Tibial artery (tissue), 4 donors: ENCODE results near the gene SCN5A.

Experiments
- DNase-seq, 2 donors: peaks; one replicate each; pipeline ENCODE4 v3.0.0-alpha.2; 2019
- H3K27ac ChIP-seq, 2 donors: fragments of 200-600 bp; sonication (generic) in 1 of 2; 1 replicate in 1 of 2; 2 replicates in 1 of 2; pipeline ENCODE4 v1.5.1; 2018 to 2019; ENCODE audit warnings: mild to moderate bottlenecking in 1 of 2
- H3K27me3 ChIP-seq, 2 donors: fragments of 200-600 bp; sonication (generic) in 1 of 2; one replicate each; pipeline versions ENCODE4 v1.5.1 to v1.6.0; 2016 to 2019
- H3K36me3 ChIP-seq, 3 donors: fragments of 200-600 bp; sonication (generic) in 2 of 3; one replicate each; pipeline ENCODE4 v1.5.1; 2016 to 2019; ENCODE audit warnings: mild to moderate bottlenecking in 2 of 3
- H3K4me1 ChIP-seq, 4 donors: fragments of 200-600 bp; sonication (generic) in 2 of 4; 1 replicate in 3 of 4; 2 replicates in 1 of 4; pipeline ENCODE4 v1.5.1; 2016 to 2019
- H3K4me3 ChIP-seq, 2 donors: fragments of 200-600 bp; sonication (generic) in 1 of 2; 1 replicate in 1 of 2; 2 replicates in 1 of 2; pipeline ENCODE4 v1.5.1; 2018 to 2019; ENCODE audit warnings: mild to moderate bottlenecking in 2 of 2
- H3K9me3 ChIP-seq, 3 donors: fragments of 200-600 bp; sonication (generic) in 1 of 3; one replicate each; pipeline ENCODE4 v1.5.1; 2016 to 2019
- intact Hi-C: fragments of 100-400 bp; cut with DNase I; formaldehyde crosslinking; loops from one replicate; pipeline ENCODE4 v1.15.0; 2023; ENCODE audit warnings: low total_unique reads
- TF ChIP-seq, protein P1 (sequence below), 2 experiments: fragments of 200-600 bp in 1 of 2; fragments of 450-650 bp in 1 of 2; IDR thresholded peaks; one replicate each; pipeline ENCODE4 v1.5.1; 2017 to 2019; ENCODE audit warnings: antibody characterized with exemption in 2 of 2, mild to moderate bottlenecking in 1 of 2, moderate library complexity in 1 of 2

SCN5A gene

DNA sequence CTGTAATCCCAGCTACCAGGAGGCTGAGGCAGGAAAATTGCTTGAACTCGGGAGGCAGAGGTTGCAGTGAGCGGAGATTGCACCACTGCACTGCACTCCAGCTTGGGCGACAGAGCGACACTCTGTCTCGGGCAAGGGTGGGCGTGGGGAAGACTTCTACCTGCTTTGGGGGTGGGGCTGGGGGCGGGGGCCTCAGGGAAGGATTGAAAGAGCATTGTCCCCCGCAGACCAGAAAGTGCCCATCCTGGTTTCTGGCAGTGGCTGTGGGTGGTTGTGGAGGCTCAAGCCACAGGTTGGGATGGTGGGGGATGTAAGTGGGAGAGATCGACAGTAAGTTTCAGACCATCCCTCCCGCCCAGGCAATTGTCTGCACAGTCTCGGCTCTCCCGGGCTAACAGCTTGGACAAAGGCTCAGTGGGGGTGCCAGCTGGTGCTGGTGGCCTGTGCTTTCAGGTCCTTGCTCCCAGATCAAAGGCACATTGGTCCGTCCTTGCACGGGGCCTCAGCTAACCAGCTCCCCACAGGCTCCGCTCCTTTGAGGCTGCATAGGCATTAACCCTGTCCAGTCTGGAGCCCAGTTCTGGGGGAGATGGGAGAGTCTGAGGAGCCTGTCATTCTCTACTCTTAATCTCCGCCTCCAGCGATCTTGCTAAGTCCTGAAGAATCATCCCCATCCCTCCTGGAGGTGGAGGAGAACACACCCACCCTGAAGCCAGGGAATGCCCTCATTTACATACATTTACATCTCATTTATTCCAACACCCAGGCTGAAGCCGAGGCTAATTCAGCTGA lies 8.6 kb downstream of the SCN5A start:
- Histone ChIP-seq H3K27me3 (peaks cover 0 to 30% of the 10 kb centered on the region in 2 donors), H3K27ac (no peak overlapping the region), H3K36me3 (no peaks in the 10 kb centered on the region), H3K4me3 (no peak overlapping the region), H3K9me3 (no peaks in the 10 kb centered on the region), H3K4me1 (no peaks in the 10 kb centered on the region)
- peak; percentile 5 to 29 for DNase-seq
- intact Hi-C loops = no loop called here
- TF ChIP-seq, protein P1, sequence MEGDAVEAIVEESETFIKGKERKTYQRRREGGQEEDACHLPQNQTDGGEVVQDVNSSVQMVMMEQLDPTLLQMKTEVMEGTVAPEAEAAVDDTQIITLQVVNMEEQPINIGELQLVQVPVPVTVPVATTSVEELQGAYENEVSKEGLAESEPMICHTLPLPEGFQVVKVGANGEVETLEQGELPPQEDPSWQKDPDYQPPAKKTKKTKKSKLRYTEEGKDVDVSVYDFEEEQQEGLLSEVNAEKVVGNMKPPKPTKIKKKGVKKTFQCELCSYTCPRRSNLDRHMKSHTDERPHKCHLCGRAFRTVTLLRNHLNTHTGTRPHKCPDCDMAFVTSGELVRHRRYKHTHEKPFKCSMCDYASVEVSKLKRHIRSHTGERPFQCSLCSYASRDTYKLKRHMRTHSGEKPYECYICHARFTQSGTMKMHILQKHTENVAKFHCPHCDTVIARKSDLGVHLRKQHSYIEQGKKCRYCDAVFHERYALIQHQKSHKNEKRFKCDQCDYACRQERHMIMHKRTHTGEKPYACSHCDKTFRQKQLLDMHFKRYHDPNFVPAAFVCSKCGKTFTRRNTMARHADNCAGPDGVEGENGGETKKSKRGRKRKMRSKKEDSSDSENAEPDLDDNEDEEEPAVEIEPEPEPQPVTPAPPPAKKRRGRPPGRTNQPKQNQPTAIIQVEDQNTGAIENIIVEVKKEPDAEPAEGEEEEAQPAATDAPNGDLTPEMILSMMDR (IDR thresholded peaks at IDR 0.05) = no peak

DNA sequence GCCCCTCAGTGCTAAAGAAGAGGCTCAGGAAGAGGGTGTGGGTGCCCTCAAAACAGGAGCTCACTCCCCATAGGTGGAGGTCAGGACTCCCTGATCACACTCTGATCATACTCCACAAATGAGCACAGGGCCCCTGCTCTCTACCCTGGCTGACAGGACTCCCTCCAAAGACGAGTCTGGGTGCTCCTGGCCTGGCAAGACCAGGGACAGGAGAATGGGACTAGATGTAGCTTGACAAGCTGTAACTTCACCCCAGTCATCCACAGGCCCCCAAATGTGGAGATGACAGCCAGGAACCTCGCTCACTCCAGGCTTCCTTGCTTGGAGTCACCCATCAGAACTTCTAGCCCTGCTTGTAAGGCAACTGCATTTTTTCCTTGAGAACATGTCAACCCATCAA lies 11.1 kb downstream of the SCN5A start:
- Histone ChIP-seq H3K4me3 (no peak overlapping the region), H3K27me3 (peaks cover 0 to 22% of the 10 kb centered on the region in 2 donors), H3K36me3 (no peaks in the 10 kb centered on the region), H3K9me3 (no peaks in the 10 kb centered on the region), H3K27ac (no peak overlapping the region), H3K4me1 (no peaks in the 10 kb centered on the region)
- TF ChIP-seq, protein P1 (IDR thresholded peaks at IDR 0.05) = no peak
- DNase-seq = peak in 1 of 2 donors; percentile 58
- intact Hi-C loops = no loop called here

DNA sequence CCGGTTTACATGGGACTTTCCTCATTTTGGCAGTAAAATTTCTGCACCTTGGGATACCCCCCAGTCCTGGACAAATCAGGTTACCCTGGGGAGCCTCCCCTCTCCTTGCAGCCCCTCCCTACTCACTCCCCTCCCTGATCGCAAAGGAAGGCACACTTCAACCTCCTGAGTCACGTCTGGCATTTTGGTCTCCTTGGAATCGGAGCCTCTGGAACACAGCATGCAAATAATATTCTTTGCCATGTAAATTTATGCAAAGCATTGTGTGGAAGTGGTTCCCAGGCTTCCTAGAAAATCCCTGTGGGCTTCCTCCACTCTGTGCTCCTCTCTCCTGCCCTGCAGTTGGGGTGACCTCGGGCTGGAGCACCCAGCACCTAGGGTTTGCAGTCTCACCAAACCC lies 11.6 kb downstream of the SCN5A start:
- TF ChIP-seq, protein P1 (IDR thresholded peaks at IDR 0.05) = no peak
- H3K9me3 ChIP-seq = no peaks in the 10 kb centered on the region
- no peak overlapping the region for H3K4me3 ChIP-seq
- H3K36me3 ChIP-seq = no peaks in the 10 kb centered on the region
- intact Hi-C loops = no loop called here
- H3K4me1 ChIP-seq = no peaks in the 10 kb centered on the region
- DNase-seq = no peak
- H3K27me3 ChIP-seq = peaks cover 0 to 22% of the 10 kb centered on the region in 2 donors
- no peak overlapping the region for H3K27ac ChIP-seq

DNA sequence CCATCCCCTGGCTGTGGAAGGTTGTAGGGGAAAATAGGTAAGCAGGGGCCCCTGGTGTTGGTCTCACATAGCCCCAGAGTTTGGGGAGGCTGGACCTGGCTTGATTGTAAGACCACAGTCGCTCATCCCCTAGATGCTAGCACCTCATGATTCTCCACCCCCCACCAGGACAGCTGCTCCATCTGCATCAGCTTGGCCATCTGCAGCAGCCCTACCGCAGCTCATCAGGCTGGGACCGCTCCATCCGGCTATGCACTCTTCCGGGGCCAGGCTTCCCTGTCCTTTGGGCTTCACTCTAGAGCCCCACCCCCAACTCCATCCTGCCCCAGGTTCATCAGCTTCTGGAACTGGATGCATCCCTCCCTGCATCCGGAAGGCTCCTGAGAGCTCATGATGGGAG lies 12.6 kb downstream of the SCN5A start:
- TF ChIP-seq, protein P1 (IDR thresholded peaks at IDR 0.05) = no peak
- Histone ChIP-seq H3K27ac (no peak overlapping the region), H3K27me3 (peaks cover 0 to 22% of the 10 kb centered on the region in 2 donors), H3K36me3 (no peaks in the 10 kb centered on the region), H3K9me3 (no peaks in the 10 kb centered on the region), H3K4me3 (no peak overlapping the region), H3K4me1 (no peaks in the 10 kb centered on the region)
- no peak for DNase-seq
- intact Hi-C loops = no loop called here

DNA sequence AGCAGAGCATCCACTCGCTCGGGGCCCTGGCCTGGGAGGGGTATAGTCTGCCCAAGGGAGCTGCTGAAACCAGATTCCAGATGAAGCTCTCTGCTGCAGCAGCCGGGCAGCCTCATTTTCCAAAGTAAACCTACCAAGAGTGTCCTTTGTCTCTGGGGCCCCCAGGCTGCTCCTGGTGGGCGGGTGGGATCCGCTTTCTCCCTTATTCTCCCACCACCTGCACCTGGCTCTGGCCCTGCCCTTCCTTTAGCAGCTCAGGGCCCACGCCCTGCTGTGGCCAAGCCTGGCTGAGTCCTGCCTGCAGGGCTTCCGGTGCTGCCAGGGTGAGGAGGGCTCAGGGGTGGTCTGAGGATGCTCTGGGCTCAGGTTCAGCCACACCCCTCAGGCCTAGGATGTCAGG lies 13.0 kb downstream of the SCN5A start:
- no peak for DNase-seq
- TF ChIP-seq, protein P1 (IDR thresholded peaks at IDR 0.05) = no peak

More for the DNA sequence above, 13.0 kb downstream of the SCN5A start:
- no peak overlapping the region for H3K27ac ChIP-seq
- H3K4me1 ChIP-seq = no peaks in the 10 kb centered on the region
- H3K4me3 ChIP-seq = no peak overlapping the region
- peaks cover 0 to 18% of the 10 kb centered on the region in 2 donors for H3K27me3 ChIP-seq
- intact Hi-C loops = no loop called here
- no peaks in the 10 kb centered on the region for H3K9me3 ChIP-seq
- H3K36me3 ChIP-seq = no peaks in the 10 kb centered on the region
